GM21381 (cell line): ENCODE measurements around the gene ZNF584.

Experiments used
- ATAC-seq: cut with Tn5 transposase; IDR thresholded peaks from one replicate; pipeline ENCODE4 v1.9.1; 2021; ENCODE audit warnings: mild to moderate bottlenecking, moderate library complexity; ENCODE audit not compliant: unreplicated experiment

ZNF584 gene

GRCh38 chr19:58460039-58460438 is 51.6 kb downstream of the ZNF584 start:
- ATAC-seq, result no peak

GRCh38 chr19:58466089-58466759 is 57.8 kb downstream of the ZNF584 start:
- ATAC-seq, result peak; percentile 22

- peak; percentile 83 for ATAC-seq
These were observed 58.5 kb downstream of the ZNF584 start, which contains the start of gene ZNF324 for GRCh38 chr19:58466760-58467589. TSS of gene ZNF324 (plus strand) at chr19:58467080. CDS start at chr19:58469186, 2,106 bp downstream.
